ENCODE data around the gene FOXP1. TPM values are rescaled to one million over a fixed set of nuclear protein-coding genes. Genes with fewer than 3 reads are reported as not detected.

Gene FOXP1
- total RNA-seq, 1 donor from 2014 or later = 128 TPM

DNA sequence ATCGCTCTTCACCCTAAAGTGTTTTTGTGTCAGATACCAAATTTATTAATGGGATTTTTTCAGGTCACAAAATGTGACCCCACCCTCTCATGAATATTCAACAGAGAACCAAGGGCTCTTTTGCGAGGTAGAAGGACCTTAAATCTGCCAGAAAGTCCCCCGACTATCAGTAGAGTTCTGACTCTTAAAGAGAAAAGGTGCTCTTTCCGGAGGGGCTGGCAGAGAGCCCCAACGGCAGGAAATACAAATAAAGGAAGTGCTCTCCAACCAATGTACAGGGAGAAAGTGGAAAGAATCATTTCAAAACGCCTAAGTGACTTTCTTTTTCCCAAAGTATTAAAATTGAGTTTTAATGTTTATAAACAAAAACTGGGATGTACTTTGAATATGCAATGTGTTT, 517.2 kb downstream of the FOXP1 start:
- Histone ChIP-seq H3K27ac (peak overlapping the region; percentile 99), H3K9me3 (no peaks in the 10 kb centered on the region), H3K36me3 (no peaks in the 10 kb centered on the region), H3K4me3 (peak overlapping the region in 1 of 2 donors; percentile 79), H3K4me1 (peaks cover 69% of the 10 kb centered on the region), H3K27me3 (no peaks in the 10 kb centered on the region)
- DNase-seq (ENCODE audit: extremely low spot score in 2 of 2) = no peak
- TF ChIP-seq, protein P1, sequence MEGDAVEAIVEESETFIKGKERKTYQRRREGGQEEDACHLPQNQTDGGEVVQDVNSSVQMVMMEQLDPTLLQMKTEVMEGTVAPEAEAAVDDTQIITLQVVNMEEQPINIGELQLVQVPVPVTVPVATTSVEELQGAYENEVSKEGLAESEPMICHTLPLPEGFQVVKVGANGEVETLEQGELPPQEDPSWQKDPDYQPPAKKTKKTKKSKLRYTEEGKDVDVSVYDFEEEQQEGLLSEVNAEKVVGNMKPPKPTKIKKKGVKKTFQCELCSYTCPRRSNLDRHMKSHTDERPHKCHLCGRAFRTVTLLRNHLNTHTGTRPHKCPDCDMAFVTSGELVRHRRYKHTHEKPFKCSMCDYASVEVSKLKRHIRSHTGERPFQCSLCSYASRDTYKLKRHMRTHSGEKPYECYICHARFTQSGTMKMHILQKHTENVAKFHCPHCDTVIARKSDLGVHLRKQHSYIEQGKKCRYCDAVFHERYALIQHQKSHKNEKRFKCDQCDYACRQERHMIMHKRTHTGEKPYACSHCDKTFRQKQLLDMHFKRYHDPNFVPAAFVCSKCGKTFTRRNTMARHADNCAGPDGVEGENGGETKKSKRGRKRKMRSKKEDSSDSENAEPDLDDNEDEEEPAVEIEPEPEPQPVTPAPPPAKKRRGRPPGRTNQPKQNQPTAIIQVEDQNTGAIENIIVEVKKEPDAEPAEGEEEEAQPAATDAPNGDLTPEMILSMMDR (IDR thresholded peaks at IDR 0.05) = no peak
- TF ChIP-seq POLR2A (IDR thresholded peaks at IDR 0.05) = no peak
- intact Hi-C loops (cut with DNase I) = loop anchor here (10.0 kb wide), 2 partner anchors 52 to 68 kb away; no protein-coding TSS in a partner anchor

DNA sequence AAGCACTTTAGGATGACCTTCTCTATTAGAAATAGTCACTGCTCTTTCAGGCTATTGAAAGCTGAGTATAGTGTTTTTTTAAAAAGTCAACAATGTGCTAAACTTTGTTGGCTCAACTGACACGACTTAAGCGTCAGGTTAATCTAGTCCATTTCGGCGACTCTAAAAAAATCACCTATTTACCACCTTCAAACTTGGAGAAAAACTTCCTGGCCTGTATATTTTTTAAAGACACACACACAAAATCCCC, 517.8 kb downstream of the FOXP1 start:
- no peak for TF ChIP-seq POLR2AphosphoS5 (IDR thresholded peaks at IDR 0.05; ENCODE audit: insufficient read depth in 1 of 2, low read depth in 1 of 2)
- TF ChIP-seq, protein P1 (IDR thresholded peaks at IDR 0.05) = no peak
- TF ChIP-seq POLR2A (IDR thresholded peaks at IDR 0.05) = no peak
- no peaks in the 10 kb centered on the region for H3K27me3 ChIP-seq
- peak overlapping the region; percentile 99 for H3K27ac ChIP-seq
- peaks cover 69% of the 10 kb centered on the region for H3K4me1 ChIP-seq
- no peak for DNase-seq (ENCODE audit: extremely low spot score in 2 of 2)
- no peaks in the 10 kb centered on the region for H3K9me3 ChIP-seq
- intact Hi-C loops (cut with DNase I) = loop anchor here (10.0 kb wide), 2 partner anchors 51 to 69 kb away; no protein-coding TSS in a partner anchor
- no peaks in the 10 kb centered on the region for H3K36me3 ChIP-seq
- peak overlapping the region; percentile 78 to 79 for H3K4me3 ChIP-seq

DNA sequence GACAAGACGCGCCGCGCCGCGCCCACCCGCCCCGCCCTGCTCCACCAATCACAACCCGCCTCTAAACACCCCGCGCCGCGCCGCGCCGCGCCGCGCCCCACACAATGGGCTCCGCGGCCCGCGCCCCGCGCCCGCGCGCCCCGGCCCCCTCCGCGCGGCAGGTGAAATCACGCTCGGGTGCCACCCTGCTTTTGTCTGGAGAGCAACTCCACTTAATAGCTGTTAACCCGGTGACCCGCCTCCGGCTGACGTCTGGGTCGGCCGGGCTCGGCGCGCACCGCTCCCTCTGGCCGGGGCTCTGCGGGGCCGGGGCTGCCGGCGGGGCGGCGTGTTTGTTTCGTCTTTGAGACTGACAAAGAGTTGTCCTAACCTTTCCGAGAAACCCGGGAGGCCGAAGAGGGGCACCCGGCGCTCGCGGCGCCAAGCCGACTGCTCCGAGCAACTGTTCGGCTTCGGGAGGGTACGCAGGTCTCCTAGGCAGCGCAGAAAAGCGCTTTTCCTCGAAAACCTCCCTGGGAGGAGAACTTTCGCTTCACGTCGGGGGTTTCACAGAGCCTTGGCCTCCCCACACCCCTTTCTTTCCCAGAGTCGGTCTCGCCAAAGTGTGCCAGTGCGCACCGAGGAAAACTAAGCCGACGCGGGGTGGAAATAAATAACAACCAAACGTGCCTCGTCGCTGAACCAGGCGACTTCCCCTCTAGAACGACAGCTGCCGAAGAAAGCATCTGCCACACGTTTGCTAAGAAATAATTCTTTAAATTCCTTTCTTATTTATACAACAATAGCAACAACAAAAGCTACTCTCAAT, 518.4 kb downstream of the FOXP1 start:
- H3K27me3 ChIP-seq = no peaks in the 10 kb centered on the region
- H3K9me3 ChIP-seq = no peaks in the 10 kb centered on the region
- peak overlapping the region; percentile 78 to 79 for H3K4me3 ChIP-seq
- TF ChIP-seq, protein P1 (IDR thresholded peaks at IDR 0.05) = no peak
- TF ChIP-seq POLR2A (IDR thresholded peaks at IDR 0.05) (no peak), POLR2AphosphoS5 (IDR thresholded peaks at IDR 0.05; ENCODE audit: insufficient read depth in 1 of 2, low read depth in 1 of 2) (peak in 1 of 2 donors; percentile 45)
- H3K27ac ChIP-seq = peak overlapping the region; percentile 99
- intact Hi-C loops (cut with DNase I) = loop anchor here (5.0 to 10.0 kb wide), 3 partner anchors 50 to 517 kb away; partner anchors contain the start of gene FOXP1
- H3K36me3 ChIP-seq = no peaks in the 10 kb centered on the region
- no peak for DNase-seq (ENCODE audit: extremely low spot score in 2 of 2)
- H3K4me1 ChIP-seq = peaks cover 66% of the 10 kb centered on the region

DNA sequence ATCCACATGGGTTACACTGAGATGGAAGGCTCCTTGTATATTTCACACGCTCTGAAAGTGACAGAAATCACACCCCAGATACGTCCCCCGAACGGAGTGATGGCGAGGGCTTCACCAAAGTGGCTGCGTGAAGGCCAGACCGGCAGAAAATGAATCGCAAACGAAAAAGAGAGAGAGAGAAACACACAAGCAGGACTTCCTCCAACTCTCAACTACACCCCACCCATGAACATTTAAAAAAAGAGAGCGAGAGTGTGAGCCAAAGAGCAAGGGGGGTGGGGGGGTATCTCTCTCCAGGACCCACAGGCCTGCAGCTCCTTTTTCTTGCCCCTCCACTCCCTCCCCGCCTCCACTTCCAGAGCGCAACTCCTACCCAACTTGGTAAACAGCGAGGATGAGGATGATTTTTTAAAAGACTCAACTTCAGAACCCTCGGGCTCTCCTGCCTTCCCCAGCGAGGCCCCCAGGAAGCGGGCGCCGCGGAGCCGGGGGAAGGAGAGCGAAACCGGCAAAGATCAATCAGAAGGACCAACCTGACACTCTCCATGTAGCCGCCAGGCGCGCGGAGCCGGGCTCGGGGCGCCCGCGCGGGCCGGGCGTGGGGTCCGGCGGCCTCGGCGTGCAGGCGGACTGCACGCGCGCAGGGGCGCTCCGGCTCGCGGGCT, 519.1 kb downstream of the FOXP1 start:
- Histone ChIP-seq H3K9me3 (no peaks in the 10 kb centered on the region), H3K4me1 (peaks cover 67% of the 10 kb centered on the region), H3K36me3 (no peaks in the 10 kb centered on the region), H3K27me3 (no peaks in the 10 kb centered on the region), H3K27ac (peak overlapping the region; percentile 99), H3K4me3 (peak overlapping the region; percentile 78 to 79)
- intact Hi-C loops (cut with DNase I) = loop anchor here (5.0 to 10.0 kb wide), 3 partner anchors 50 to 518 kb away; partner anchors contain the start of gene FOXP1
- no peak for DNase-seq (ENCODE audit: extremely low spot score in 2 of 2)
- TF ChIP-seq POLR2A (IDR thresholded peaks at IDR 0.05) (no peak), POLR2AphosphoS5 (IDR thresholded peaks at IDR 0.05; ENCODE audit: insufficient read depth in 1 of 2, low read depth in 1 of 2) (peak in 1 of 2 donors; percentile 18)

DNA sequence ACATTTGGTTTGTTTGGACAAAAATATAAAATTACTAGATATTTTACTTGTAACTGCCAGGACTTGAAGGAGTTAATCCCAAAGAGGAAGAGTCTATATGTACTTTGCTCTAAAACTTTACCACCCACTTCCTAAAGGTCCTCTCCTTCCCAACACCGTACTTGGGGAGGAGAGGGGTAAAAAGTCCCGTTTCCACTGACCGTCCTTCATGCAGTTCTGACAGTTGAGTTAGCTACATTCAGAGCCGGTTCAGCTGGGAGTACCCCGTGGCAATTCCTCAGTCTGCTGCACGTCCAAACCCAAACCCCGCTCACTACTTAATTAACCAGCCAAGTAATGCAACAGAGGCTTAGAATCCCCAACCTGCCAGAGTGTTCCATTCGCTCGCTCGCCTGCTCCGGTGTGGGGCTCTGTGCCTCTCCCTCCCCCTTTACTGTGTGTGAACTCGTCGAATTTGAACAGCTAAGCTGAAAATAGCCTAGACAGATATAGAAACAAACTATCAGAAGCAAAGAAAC, 519.7 kb downstream of the FOXP1 start:
- TF ChIP-seq, protein P1 (IDR thresholded peaks at IDR 0.05) = no peak
- no peak for TF ChIP-seq POLR2AphosphoS5 (IDR thresholded peaks at IDR 0.05; ENCODE audit: insufficient read depth in 1 of 2, low read depth in 1 of 2)
- TF ChIP-seq POLR2A (IDR thresholded peaks at IDR 0.05) = no peak
- no peaks in the 10 kb centered on the region for H3K36me3 ChIP-seq
- no peak for DNase-seq (ENCODE audit: extremely low spot score in 2 of 2)
- H3K27me3 ChIP-seq = no peaks in the 10 kb centered on the region
- no peaks in the 10 kb centered on the region for H3K9me3 ChIP-seq
- H3K27ac ChIP-seq = peak overlapping the region; percentile 99
- intact Hi-C loops (cut with DNase I) = loop anchor here (5.0 to 10.0 kb wide), 3 partner anchors 49 to 518 kb away; partner anchors contain the start of gene FOXP1
- H3K4me1 ChIP-seq = peaks cover 68% of the 10 kb centered on the region
- peak overlapping the region; percentile 78 to 79 for H3K4me3 ChIP-seq
